A549 (cell line): ENCODE measurements around the gene MT3. TPM values are rescaled to one million over a fixed set of nuclear protein-coding genes. Genes with fewer than 3 reads are reported as not detected.

Source experiments
- ATAC-seq, 2 experiments: fragments of 200-7000 bp in 1 of 2; fragments of >200 bp in 1 of 2; cut with Nextera tagmentation in 1 of 2; cut with Tn5 transposase in 1 of 2; 3 replicates each; pipeline versions ENCODE4 v1.8.0 to v1.9.1; 2018 to 2020; ENCODE audit warnings: mild to moderate bottlenecking in 1 of 2, moderate library complexity in 1 of 2
- CTCF ChIA-PET: fragments of 300-600 bp; sonication (Branson Sonifier 250); formaldehyde crosslinking; extraction: SDS; loops from one replicate; lab custom pipeline; 2021; ENCODE audit warnings: antibody characterized with exemption, inconsistent platforms; lab: Yijun Ruan, JAX
- POLR2A ChIA-PET: fragments of 350-600 bp; formaldehyde crosslinking; extraction: SDS; loops from one replicate; lab custom pipeline; 2021; ENCODE audit warnings: antibody characterized with exemption, inconsistent platforms; lab: Yijun Ruan, JAX
- DNase-seq, 2 experiments: peaks; one replicate each; pipeline versions ENCODE4 v3.0.0 to v3.0.0-alpha.2; 2011 to 2016; ENCODE audit warnings: low read depth in 1 of 2, low spot score in 1 of 2
- FAIRE-seq: peaks from 2 replicates; lab custom pipeline; 2011; peaks lifted over from hg19 to GRCh38; lab: Jason Lieb, UNC
- H3K27ac ChIP-seq, 2 experiments: fragments of >200 bp; sonication (Bioruptor Twin); formaldehyde crosslinking; 3 replicates each; pipeline ENCODE4 v1.5.1; 2016 to 2017
- H3K4me1 ChIP-seq: fragments of >200 bp; sonication (Bioruptor Twin); formaldehyde crosslinking; 3 replicates; pipeline ENCODE4 v1.6.1; 2016
- H3K4me2 ChIP-seq: fragments of >200 bp; sonication (Bioruptor Twin); formaldehyde crosslinking; 3 replicates; pipeline ENCODE4 v1.6.1; 2016
- H3K4me3 ChIP-seq: fragments of >200 bp; sonication (Bioruptor Twin); formaldehyde crosslinking; 3 replicates; pipeline ENCODE4 v1.5.1; 2016
- H3K9me3 ChIP-seq: fragments of >200 bp; sonication (Bioruptor Twin); formaldehyde crosslinking; 3 replicates; pipeline ENCODE4 v1.6.1; 2016
- CBX2 ChIP-seq: fragments of 200-600 bp; sonication (generic); IDR thresholded peaks from 2 replicates; pipeline ENCODE4 v1.6.1; 2016; ENCODE audit warnings: low read depth, mild to moderate bottlenecking, borderline replicate concordance
- CEBPB ChIP-seq, 2 experiments: fragments of >200 bp in 1 of 2; sonication (Bioruptor Twin) in 1 of 2; formaldehyde crosslinking in 1 of 2; IDR thresholded peaks; 2 replicates each; pipeline ENCODE4 v1.6.1; 2012 to 2016
- CHD2 ChIP-seq: fragments of 150-350 bp; IDR thresholded peaks from 2 replicates; pipeline ENCODE4 v1.6.1; 2014; ENCODE audit warnings: low read length; ENCODE audit not compliant: partially characterized antibody
- EHF ChIP-seq: fragments of 250-450 bp; sonication (Bioruptor Pico); IDR thresholded peaks from 2 replicates; pipeline ENCODE4 v1.5.0; 2020; ENCODE audit warnings: mild to moderate bottlenecking
- EHMT2 ChIP-seq: fragments of 200-600 bp; sonication (generic); IDR thresholded peaks from 2 replicates; pipeline ENCODE4 v1.6.1; 2016; ENCODE audit warnings: antibody characterized with exemption, low read depth, mild to moderate bottlenecking, moderate library complexity
- ELK1 ChIP-seq: fragments of 150-350 bp; IDR thresholded peaks from 2 replicates; pipeline ENCODE4 v1.6.1; 2014; ENCODE audit warnings: low read depth, mild to moderate bottlenecking, low read length
- EP300 ChIP-seq, 2 experiments: fragments of >200 bp; sonication (Bioruptor Twin); formaldehyde crosslinking; IDR thresholded peaks; 2 replicates in 1 of 2; 3 replicates in 1 of 2; pipeline ENCODE4 v1.6.1; 2016 to 2017
- ESRRA ChIP-seq: fragments of 150-350 bp; IDR thresholded peaks from 2 replicates; pipeline ENCODE4 v1.6.1; 2014; ENCODE audit warnings: mild to moderate bottlenecking, low read length, borderline replicate concordance
- GATA3 ChIP-seq: IDR thresholded peaks from 2 replicates; pipeline ENCODE4 v1.6.1; 2012; ENCODE audit warnings: borderline replicate concordance
- HEYL ChIP-seq: fragments of 250-450 bp; sonication (Bioruptor Pico); IDR thresholded peaks from 2 replicates; pipeline ENCODE4 v1.8.0; 2021; ENCODE audit warnings: mild to moderate bottlenecking, moderate library complexity
- HOXA7 ChIP-seq: fragments of 250-450 bp; sonication (Bioruptor Pico); IDR thresholded peaks from 2 replicates; pipeline ENCODE4 v1.5.0; 2020; ENCODE audit warnings: mild to moderate bottlenecking, moderate library complexity
- NR3C1 ChIP-seq: fragments of >200 bp; sonication (Bioruptor Twin); formaldehyde crosslinking; IDR thresholded peaks from 3 replicates; pipeline ENCODE4 v1.6.1; 2017
- PBX3 ChIP-seq: IDR thresholded peaks from 2 replicates; pipeline ENCODE4 v1.6.1; 2012
- PHF8 ChIP-seq: fragments of 200-600 bp; sonication (generic); IDR thresholded peaks from 2 replicates; pipeline ENCODE4 v1.6.1; 2016; ENCODE audit warnings: low read depth, mild to moderate bottlenecking, antibody characterized with exemption, moderate library complexity, borderline replicate concordance
- POLR2A ChIP-seq: IDR thresholded peaks from 2 replicates; pipeline ENCODE4 v1.6.1; 2012; ENCODE audit warnings: mild to moderate bottlenecking, low read length
- POLR2AphosphoS2 ChIP-seq: conservative IDR thresholded peaks from 2 replicates; pipeline ENCODE4 v1.6.1; 2012; ENCODE audit warnings: low read length, improper control_type of control experiment, inconsistent platforms
- REST ChIP-seq: fragments of 200-600 bp; sonication (generic); IDR thresholded peaks from 2 replicates; pipeline ENCODE4 v1.6.1; 2016; ENCODE audit warnings: antibody characterized with exemption, mild to moderate bottlenecking, moderate library complexity
- RFX5 ChIP-seq: fragments of 450-650 bp; IDR thresholded peaks from 2 replicates; pipeline ENCODE4 v1.7.1; 2014; ENCODE audit warnings: antibody characterized with exemption, mild to moderate bottlenecking, moderate library complexity
- SMC3 ChIP-seq: fragments of >200 bp; sonication (Bioruptor Twin); formaldehyde crosslinking; IDR thresholded peaks from 3 replicates; pipeline ENCODE4 v1.6.1; 2018; ENCODE audit warnings: inconsistent platforms
- TFCP2L1 ChIP-seq: fragments of 250-450 bp; sonication (Bioruptor Pico); IDR thresholded peaks from 2 replicates; pipeline ENCODE4 v1.5.0; 2021; ENCODE audit warnings: mild to moderate bottlenecking
- ZC3H11A ChIP-seq: fragments of 450-650 bp; IDR thresholded peaks from 2 replicates; pipeline ENCODE4 v1.6.1; 2014; ENCODE audit warnings: antibody characterized with exemption, mild to moderate bottlenecking
- WGBS: methylation state at CpG from one replicate; pipeline ENCODE4 v1.1.6; 2017; ENCODE audit errors: missing lambda C conversion rate; 5-methylcytosine and 5-hydroxymethylcytosine counted together
- polyA plus RNA-seq, 4 experiments: library from polyadenylated mRNA; depleted of rRNA in 3 of 4; stranded (reverse); fragments of >200 nt; fragmentation: RNase III in 1 of 4; extraction: RNeasy Plus Mini Kit Qiagen cat#74134 plus additional on column Dnase treatment in 1 of 4; gene quantifications; 2 replicates in 3 of 4; 3 replicates in 1 of 4; pipeline ENCODE4 v1.2.3, GENCODE V29; 2011 to 2017

MT3 gene
- polyA plus RNA-seq, 2 of the 4 experiments (the other 2 are of a cell fraction), result 0.16 to 0.21 TPM

GRCh38 chr16:56629531-56629930 is 40.2 kb downstream of the MT3 start:
- no peak for DNase-seq
- Histone ChIP-seq H3K4me2 (no peak overlapping the region), H3K27ac (no peak overlapping the region), H3K9me3 (no peaks in the 10 kb centered on the region), H3K4me1 (peaks cover 14% of the 10 kb centered on the region), H3K4me3 (no peak overlapping the region)
- 67% methylated on average over 3 of the region's 3 CpGs for WGBS
- TF ChIP-seq HOXA7 (no peak), EHMT2 (no peak), CHD2 (no peak), GATA3 (no peak)
- FAIRE-seq, result no peak
- ChIA-PET POLR2A (no interaction called here), CTCF (interaction anchor here (1.4 to 2.6 kb wide), 4 partner anchors 13 to 116 kb away, joined by 4 to 16 read pairs (median 5); no protein-coding TSS in a partner anchor)
- ATAC-seq, result no peak

GRCh38 chr16:56630134-56630533 is 40.8 kb downstream of the MT3 start:
- H3K9me3 ChIP-seq, result no peaks in the 10 kb centered on the region
- no peak for TF ChIP-seq ZC3H11A
- no peak for TF ChIP-seq EP300 (IDR thresholded peaks at IDR 0.05)
- no peak for TF ChIP-seq EHMT2
- no peak for TF ChIP-seq PHF8
- no peak for TF ChIP-seq ESRRA
- no peak for TF ChIP-seq POLR2AphosphoS2
- no peak for TF ChIP-seq CEBPB (IDR thresholded peaks at IDR 0.05)
- TF ChIP-seq POLR2A, result no peak
- no peak for TF ChIP-seq CBX2
- no peak for TF ChIP-seq NR3C1
- no peak for TF ChIP-seq REST
- no peak for TF ChIP-seq TFCP2L1
- no peak for TF ChIP-seq EHF (CRISPR knock-in tag)
- TF ChIP-seq SMC3, result no peak
- TF ChIP-seq RFX5, result no peak
- no peak for TF ChIP-seq PBX3
- no peak for TF ChIP-seq ELK1
- TF ChIP-seq HEYL (CRISPR knock-in tag), result no peak
- WGBS, result 67% methylated on average over 3 of the region's 3 CpGs
- ATAC-seq, result no peak
- DNase-seq, result no peak
- FAIRE-seq, result no peak
- POLR2A ChIA-PET, result no interaction called here
- H3K4me1 ChIP-seq, result peaks cover 14% of the 10 kb centered on the region
- no peak overlapping the region for H3K27ac ChIP-seq
- H3K4me3 ChIP-seq, result no peak overlapping the region
- no peak overlapping the region for H3K4me2 ChIP-seq
- CTCF ChIA-PET, result interaction anchor here (0.8 to 2.6 kb wide), 9 partner anchors 10 to 116 kb away, joined by 3 to 16 read pairs (median 5); no protein-coding TSS in a partner anchor
